GM18499 (cell line): ENCODE results near the gene TMPRSS12.
"Not testable (repeated sequence)": the region's sequence is repeated elsewhere in the genome, so short reads cannot be mapped to it uniquely, and the experiment has no call there.

Source experiments
- ATAC-seq: cut with Tn5 transposase; IDR thresholded peaks from one replicate; pipeline ENCODE4 v1.9.1; 2021; ENCODE audit warnings: moderate number of reproducible peaks; ENCODE audit not compliant: insufficient read depth, unreplicated experiment

The TMPRSS12 gene, protein sequence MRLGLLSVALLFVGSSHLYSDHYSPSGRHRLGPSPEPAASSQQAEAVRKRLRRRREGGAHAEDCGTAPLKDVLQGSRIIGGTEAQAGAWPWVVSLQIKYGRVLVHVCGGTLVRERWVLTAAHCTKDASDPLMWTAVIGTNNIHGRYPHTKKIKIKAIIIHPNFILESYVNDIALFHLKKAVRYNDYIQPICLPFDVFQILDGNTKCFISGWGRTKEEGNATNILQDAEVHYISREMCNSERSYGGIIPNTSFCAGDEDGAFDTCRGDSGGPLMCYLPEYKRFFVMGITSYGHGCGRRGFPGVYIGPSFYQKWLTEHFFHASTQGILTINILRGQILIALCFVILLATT

DNA sequence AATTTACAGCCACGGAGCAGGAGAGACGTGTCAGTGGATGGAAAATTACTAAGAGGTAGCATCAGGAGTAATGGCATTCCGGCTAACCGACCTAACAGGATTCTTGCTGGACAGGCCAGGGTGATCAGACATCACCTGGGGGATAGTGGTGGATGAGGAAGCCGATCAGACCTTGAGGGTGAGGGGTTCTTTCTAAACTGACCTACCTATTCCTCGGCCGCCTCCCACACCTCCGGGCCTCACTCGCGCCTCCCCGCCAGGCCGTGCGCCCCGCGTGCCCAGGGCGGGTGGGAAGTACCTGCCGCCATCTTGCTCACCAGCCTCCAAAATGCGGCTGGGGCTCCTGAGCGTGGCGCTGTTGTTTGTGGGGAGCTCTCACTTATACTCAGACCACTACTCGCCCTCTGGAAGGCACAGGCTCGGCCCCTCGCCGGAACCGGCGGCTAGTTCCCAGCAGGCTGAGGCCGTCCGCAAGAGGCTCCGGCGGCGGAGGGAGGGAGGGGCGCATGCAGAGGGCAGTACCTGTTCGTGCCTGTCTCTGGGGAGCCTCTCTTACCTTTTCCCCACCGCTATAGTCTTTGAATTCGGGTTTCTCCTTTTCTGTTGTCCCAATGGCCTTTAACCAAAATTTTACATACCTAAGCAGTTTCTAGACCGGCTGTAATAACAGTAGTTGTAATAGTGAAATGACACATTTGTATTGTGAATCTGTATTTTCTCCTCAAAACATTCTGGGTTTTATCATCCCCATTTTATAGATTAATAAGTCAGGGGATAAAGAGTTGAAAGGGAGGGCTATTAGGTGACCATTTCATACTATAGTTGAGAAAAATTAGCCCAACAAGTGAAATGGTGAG is at the start of gene TMPRSS12:
Gene TMPRSS12, plus strand, starts transcription at position 290 of the 857 bp plus-strand sequence. Its CDS starts 39 bp downstream, at position 329.
- ATAC-seq = no peak

DNA sequence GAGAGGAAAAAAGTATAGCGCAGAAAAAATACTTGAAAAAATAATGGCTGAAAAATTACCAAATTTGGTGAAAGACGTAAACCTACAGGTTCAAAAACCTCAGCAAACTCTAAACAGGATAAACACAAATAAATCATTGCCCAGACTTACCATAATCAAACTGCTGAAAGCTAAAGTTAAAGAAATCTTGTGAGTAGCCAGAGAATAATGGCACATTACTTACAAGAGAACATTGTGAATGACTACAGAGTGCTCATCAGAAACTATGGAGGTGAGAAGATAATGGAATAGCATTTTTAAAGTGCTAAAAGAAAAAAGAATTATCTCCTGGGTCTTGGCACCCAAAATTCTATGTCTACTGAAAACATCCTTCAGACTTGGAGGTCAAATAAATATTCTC is 42.8 kb upstream of the TMPRSS12 start:
- no peak for ATAC-seq

DNA sequence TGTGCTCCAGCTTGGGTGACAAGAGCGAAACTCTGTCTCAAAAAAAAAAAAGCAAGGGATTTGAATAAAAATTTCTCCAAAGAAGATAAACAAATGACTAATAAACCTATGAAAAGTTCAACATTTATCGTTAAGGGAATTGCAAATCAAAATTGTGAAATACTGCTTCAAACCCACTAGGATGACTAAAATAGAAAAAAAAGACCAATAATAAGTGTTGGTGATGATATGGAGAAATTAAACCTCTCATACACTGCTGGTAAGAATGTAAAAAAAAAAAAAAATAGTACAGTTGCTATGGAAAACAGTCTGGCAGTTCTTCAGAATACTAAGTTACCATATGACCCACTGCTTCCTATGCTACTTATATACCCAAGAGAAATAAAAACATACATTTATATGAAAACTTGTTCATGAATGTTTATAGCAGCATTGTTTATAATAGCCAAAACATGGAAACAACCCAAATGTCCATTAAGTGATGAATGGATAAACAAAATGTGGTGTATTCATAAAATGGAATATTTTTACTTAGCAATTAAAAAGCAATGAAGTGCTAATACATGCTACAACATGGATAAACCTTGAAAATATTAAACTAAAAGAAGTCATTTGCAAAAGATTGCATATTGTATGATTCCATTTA is 39.4 kb upstream of the TMPRSS12 start:
- no peak for ATAC-seq

DNA sequence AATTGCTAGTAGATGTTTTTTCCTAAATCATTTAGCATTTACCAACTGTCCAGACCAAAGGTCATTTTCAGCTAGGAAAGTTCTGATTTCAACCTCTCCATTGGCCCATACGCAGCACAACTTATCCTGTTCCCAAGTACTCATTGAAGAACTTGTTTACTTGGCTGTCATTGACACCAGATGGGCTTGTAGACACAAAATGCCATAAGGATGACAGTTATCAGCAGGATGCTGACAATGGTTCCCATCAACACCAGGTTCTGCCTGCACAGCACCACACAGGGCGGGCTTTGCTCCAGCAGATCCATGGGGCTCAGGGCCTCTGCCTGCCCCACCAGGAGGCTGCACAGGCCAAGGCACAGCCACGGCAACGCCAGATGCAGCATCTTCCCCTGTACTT is 36.5 kb upstream of the TMPRSS12 start:
- no peak for ATAC-seq

DNA sequence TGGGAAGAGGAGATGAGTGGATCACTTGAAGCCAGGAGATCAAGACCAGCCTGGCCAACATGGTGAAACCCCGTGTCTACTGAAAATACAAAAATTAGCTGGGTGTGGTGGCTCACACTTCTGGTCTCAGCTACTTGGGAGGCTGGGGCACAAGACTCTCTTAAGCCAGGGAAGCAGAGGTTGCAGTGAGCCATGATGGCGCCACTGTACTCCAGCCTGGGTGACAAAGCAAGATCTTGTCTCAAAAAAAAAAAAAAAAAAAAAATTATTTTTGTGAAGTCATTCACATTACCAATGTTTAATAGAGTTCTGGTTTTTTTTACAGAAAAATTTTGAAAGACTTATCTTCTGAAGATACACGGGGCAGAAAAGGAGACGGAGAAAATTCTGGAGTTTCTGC is 33.6 kb upstream of the TMPRSS12 start:
- ATAC-seq = not testable (repeated sequence)

DNA sequence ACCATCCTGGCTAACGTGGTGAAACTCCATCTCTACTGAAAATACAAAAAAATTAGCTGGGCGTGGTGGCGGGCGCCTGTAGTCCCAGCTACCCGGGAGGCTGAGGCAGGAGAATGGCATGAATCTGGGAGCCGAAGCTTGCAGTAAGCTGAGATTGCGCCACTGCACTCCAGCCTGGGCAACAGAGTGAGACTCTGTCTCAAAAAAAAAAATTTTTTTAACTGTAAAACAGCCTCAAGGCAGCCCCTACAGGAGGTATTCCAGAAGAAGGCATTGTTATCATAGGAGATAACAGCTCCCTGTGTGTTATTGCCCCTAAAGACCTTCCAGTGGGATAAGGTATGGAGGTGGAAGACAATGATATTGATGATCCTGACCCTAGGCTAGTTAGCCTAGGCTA is 27.8 kb upstream of the TMPRSS12 start:
- not testable (repeated sequence) for ATAC-seq

DNA sequence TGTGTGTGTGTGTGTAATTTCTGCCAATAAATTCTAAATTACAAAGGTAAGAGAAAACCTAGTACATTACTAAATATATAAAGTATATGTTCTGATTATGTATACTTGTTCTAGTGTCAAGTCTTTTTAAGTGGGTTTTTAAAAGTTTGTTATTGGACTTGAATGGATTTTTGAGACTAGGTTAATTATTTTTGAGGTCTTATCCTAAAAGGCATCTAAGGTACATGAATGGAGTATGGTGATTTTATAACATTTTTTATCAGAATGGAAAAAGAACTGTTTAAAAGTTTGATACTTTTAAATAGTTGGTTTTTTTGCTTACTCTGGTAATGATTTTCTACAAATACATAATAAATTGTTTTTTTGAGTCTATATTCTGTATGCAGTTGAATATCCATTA is 22.5 kb upstream of the TMPRSS12 start:
- no peak for ATAC-seq

DNA sequence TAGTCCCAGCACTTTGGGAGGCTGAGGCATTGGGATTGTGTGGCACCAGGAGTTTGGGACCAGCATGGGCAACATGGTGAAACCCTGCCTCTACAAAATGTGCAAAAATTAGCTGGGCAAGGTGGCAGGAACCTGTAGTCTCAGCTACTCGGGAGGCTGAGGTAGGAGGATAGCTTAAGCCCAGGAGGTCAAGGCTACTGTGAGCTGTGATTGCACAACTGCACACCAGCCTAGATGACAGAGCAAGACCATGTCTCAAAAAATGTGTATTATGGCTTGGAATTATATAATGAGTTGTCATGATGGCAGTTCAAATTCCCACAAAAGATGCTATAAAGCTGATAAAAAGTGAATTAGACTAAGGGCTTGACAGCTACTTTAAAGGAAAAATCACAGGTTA is 20.6 kb upstream of the TMPRSS12 start:
- no peak for ATAC-seq

DNA sequence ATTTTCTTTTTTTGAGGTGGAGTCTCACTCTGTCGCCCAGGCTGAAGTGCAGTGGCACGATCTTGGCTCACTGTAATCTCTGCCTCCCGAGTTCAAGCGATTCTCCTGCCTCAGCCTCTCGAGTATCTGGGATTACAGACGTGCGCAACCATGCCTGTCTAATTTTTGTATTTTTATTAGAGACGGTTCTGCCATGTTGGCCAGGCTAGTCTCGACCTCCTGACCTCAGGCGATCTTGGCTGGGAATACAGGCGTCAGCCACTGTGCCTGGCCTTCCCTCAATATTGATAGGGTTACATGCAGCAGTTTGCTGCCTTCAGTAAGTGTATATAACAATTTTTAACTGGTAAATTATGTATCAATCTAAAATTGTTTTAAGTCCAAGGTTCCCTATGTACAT is 19.0 kb upstream of the TMPRSS12 start:
- not testable (repeated sequence) for ATAC-seq

DNA sequence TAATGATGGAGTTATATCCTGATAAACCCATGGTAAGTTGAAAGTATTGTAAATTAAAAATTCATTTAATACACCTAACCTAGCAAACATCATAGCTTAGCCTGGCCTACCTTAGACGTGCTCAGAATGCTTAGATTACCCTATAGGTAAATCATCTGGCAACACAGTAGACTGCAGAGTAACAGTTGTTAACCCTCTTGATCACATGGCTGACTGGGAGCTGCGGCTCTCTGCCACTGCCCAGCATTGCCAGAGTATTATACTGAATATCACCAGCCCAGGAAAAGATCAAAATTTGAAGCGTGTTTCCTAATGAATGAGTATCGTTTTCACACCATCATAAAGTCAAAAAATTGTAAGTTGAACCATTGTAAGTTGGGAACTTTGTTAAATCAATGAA is 17.8 kb upstream of the TMPRSS12 start:
- no peak for ATAC-seq

DNA sequence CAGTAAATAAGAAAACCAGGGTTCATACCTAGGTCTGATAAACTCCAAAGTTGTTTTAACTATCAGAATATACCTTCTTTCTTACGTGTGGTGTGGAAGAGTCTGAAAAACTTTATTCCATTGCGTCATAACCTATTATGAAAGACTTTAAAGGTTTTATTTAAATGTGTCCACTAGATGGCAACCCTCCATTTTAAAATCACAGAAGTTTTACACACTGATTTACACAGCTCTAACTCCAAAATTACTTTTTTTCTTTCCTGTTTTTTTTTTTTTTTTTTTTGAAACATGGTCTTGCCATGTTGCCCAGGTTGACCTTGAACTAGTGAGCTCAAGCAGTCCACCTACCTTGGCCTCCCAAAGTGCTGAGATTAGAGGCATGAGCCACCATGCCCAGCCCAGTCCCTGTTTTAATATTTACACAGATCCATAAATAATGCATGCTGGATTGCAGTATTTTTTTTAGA is 17.3 kb upstream of the TMPRSS12 start:
- ATAC-seq = no peak

DNA sequence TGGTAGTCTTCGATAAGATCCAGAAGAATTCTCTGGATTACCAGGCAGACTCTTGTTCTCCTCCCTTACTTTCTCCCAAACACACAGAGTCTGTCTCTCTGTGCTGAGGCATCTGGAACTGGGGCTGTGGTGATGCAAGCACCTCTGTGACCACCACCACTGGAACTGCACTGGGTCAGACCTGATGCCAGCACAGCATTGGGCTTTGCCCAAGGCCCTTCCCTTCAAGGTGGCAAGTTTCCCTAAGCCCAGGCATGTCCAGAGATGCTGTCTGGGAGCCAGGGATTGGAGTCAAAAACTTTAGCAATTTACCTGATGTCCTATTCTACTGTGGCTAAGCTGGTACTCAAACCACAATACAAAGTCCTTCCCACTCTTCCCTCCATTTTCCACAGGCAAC is 14.6 kb upstream of the TMPRSS12 start:
- ATAC-seq = no peak

DNA sequence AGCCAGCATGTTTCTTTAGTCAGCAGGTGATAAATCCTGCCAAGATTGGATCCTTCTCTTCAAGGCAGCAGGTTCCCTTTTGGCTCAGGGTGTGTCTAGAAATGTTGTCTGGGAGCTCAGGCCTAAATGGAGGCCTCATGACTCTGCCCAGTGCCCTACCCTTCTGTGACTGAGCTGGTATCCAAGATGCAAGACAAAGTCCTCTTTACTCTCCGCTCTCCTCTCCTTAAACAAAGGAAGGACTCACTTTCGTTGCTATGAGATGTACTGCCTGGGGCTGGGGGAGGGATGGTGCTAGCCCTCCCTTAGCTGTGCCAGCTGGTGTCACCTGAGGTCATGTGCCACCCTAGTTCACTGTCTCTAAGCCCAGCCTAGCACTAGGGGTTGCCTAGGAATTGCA is 13.8 kb upstream of the TMPRSS12 start:
- ATAC-seq = no peak

DNA sequence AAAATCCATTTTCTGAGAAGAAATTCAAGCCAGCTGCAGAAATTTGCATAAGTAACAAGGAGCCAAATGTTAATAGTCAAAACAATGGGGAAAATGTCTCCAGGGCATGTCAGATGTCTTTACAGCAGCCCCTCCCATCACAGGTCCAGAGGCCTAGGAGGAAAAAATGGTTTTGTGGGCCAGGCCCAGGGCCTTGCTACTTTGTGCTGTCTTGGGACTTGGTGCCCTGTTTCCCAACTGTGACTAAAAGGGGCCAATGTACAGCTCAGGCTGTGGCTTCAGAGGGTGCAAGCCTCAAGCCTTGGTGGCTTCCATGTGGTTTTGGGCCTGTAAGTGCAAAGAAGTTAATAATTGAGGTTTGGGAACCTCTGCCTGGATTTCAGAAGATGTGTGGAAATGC is 8.9 kb upstream of the TMPRSS12 start:
- not testable (repeated sequence) for ATAC-seq

DNA sequence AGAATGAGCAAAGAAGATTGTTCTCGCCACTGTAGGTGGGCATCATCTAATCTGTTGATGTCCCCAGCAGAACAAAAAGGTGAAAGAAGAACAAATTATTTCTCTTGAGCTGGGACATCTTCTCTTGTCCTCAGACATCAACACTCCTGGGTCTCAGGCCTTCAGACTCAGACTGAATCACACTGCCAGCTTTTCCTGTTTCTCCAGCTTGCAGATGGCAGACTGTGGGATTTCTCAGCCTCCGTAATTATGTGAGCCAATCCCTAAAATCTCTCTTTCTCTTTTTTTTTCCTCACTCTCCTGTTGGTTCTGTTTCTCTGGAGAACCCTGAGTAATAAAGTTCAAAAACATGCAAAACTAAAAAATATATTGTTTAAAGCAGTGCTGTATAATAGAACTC is 3.7 kb upstream of the TMPRSS12 start:
- ATAC-seq = no peak

DNA sequence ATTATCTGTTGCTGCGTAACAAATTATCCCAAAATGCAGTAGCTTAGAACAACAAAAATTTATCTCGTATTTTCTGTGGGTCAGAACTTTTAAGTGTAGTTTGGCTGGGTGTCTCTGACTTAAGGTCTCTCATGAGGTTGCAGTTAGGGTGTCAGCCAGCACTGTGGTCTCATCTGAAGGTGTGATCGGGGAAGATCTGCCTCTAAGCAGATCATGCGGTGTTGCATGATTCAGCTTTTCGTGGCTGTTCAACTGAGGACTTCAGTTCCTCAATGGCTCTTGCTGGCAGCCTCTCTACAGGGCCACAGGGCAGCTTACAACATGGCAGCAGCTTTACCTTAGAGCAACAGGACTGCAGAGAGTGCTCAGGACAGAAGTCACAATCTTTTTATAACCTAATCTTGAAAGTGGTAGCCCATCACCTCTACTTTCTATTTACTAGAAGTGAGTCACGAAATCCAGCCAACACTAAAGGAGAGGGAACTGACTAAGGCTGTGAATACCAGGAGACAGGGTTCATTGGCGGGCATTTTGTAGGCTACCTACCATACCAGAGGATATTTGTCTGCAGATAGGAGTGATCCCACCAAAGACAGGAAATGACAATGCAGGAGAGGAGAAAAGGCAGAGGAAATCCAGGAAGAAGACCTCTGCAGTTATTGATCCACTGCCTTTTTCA is 1.8 kb upstream of the TMPRSS12 start:
- ATAC-seq = no peak

DNA sequence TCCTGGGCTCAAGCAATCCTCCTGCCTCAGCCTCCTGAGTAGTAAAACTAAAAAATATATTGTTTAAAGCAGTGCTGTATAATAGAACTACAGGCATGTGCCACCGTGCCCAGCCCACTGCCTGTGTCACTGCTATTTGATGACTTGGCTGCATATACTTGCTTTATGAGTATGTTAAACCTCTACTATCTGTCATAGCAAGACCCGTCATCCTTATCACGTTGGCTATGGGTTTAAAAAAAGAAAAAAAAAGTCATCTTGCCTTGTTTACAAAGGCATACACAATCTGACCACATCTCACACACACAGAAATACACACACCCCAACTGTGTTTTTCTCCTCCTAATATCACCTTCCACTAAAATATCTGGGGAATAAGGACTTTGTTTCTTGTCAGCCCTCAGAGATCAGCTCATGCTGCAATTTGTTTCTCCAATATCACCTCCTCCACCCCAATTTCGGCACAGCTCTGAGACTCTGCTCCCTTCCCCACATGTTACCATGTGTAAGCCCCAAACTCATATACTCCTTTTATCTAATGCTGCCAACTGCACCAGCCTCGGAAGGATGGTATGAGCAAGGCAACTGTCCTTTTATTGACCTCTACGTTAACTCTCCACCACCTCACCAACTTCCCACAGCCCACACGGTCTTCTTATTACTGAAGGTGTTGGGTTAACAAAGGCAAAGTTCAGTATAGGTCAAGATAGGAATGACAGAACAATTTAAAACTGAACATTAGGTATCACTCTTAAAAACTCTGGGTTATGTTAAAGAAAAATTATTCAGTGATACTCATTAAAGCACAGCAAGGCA is 802 bp upstream of the TMPRSS12 start:
- no peak for ATAC-seq

DNA sequence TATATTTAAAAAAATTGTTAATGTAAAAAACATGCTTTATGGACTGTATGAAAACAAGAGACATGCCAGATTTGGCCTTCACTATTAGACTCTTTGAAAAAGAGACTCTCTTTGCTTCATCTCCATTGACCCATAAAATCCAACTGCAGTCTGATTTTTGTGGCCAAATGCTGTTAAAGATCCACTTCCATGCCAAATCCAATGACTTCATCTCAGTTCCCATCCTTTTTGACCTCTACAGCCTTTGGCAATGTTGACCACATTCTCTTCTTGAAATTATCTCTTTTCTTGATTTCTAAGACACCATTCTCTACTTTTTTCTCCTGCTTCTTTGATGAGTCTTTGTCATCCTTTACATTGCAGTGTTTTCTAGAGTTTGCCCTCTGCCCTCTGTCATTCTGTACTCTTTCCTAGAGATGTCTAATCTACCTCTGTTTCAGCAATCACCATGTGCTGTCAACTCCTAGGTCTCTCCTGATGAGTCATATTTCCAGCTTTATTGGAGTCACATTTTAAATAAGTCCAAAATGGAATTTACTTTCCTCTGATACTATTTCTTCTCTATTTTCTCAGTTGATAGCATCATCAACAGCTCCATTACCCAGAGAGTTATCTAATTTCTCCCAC is 2.4 kb downstream of the TMPRSS12 start:
- ATAC-seq = no peak

DNA sequence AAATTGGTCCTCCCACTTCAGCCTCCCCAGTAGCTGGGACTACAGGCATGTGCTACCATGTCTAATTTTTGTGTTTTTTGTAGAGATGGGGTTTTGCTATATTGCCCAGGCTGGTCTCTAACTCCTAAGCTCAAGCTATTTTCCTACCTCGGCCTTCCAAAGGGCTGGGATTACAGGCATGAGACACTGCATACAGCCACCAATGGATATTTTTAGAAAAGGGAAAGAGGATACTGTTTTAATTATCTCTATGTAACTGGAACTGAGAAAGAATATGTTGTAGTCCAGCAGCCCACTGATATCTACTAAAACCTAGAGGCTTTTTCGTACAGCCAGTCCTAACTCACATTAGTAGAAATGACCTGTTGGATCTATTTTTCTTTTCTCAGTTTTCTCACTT is 6.2 kb downstream of the TMPRSS12 start:
- no peak for ATAC-seq
